ENCODE measurements around the gene ZNF76.

DNA sequence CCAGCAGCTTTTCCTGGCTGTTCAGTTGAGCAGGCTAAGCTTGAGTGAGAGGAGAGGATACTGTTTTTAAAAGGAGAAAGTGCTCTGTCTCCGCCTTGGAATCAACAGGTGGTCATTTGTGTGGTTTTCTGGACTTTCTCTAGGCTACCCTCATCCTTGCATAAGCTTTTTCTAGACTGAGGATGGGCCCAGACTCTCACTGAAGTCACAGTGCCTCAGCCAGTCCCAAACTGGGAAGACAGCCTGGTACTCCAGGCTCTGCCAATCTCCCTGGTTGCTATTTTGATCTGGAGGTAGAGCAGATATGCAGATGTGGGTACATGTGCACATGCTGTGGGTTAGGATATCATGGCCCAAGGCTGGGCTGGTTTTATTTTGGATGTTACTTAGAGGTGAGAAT is 38.8 kb upstream of the ZNF76 start:
- TF ChIP-seq, protein P1, sequence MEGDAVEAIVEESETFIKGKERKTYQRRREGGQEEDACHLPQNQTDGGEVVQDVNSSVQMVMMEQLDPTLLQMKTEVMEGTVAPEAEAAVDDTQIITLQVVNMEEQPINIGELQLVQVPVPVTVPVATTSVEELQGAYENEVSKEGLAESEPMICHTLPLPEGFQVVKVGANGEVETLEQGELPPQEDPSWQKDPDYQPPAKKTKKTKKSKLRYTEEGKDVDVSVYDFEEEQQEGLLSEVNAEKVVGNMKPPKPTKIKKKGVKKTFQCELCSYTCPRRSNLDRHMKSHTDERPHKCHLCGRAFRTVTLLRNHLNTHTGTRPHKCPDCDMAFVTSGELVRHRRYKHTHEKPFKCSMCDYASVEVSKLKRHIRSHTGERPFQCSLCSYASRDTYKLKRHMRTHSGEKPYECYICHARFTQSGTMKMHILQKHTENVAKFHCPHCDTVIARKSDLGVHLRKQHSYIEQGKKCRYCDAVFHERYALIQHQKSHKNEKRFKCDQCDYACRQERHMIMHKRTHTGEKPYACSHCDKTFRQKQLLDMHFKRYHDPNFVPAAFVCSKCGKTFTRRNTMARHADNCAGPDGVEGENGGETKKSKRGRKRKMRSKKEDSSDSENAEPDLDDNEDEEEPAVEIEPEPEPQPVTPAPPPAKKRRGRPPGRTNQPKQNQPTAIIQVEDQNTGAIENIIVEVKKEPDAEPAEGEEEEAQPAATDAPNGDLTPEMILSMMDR (IDR thresholded peaks at IDR 0.05 in 2 of 3, conservative IDR thresholded peaks at IDR 0.05 in 1 of 3; ENCODE audit: insufficient read depth in 2 of 3, low read depth in 1 of 3, low read length in 3 of 3): no peak
- TF ChIP-seq, protein P2, sequence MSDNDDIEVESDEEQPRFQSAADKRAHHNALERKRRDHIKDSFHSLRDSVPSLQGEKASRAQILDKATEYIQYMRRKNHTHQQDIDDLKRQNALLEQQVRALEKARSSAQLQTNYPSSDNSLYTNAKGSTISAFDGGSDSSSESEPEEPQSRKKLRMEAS (CRISPR knock-in tag; IDR thresholded peaks at IDR 0.05): no peak
- TF ChIP-seq HSF4 (CRISPR knock-in tag; IDR thresholded peaks at IDR 0.05; ENCODE audit: borderline replicate concordance) (no peak), HCFC1 (IDR thresholded peaks at IDR 0.05; ENCODE audit: low read depth, low read length) (no peak), NRF1 (conservative IDR thresholded peaks at IDR 0.05 in 1 of 2, IDR thresholded peaks at IDR 0.05 in 1 of 2) (no peak), CBX3 (IDR thresholded peaks at IDR 0.05; ENCODE audit: borderline replicate concordance in 1 of 2, low read length in 2 of 2) (no peak)
- TF ChIP-seq, protein P3, sequence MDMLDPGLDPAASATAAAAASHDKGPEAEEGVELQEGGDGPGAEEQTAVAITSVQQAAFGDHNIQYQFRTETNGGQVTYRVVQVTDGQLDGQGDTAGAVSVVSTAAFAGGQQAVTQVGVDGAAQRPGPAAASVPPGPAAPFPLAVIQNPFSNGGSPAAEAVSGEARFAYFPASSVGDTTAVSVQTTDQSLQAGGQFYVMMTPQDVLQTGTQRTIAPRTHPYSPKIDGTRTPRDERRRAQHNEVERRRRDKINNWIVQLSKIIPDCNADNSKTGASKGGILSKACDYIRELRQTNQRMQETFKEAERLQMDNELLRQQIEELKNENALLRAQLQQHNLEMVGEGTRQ (CRISPR knock-in tag; IDR thresholded peaks at IDR 0.05): no peak
- TF ChIP-seq, protein P4, sequence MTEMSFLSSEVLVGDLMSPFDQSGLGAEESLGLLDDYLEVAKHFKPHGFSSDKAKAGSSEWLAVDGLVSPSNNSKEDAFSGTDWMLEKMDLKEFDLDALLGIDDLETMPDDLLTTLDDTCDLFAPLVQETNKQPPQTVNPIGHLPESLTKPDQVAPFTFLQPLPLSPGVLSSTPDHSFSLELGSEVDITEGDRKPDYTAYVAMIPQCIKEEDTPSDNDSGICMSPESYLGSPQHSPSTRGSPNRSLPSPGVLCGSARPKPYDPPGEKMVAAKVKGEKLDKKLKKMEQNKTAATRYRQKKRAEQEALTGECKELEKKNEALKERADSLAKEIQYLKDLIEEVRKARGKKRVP (CRISPR knock-in tag; IDR thresholded peaks at IDR 0.05): no peak
- TF ChIP-seq, protein P5, sequence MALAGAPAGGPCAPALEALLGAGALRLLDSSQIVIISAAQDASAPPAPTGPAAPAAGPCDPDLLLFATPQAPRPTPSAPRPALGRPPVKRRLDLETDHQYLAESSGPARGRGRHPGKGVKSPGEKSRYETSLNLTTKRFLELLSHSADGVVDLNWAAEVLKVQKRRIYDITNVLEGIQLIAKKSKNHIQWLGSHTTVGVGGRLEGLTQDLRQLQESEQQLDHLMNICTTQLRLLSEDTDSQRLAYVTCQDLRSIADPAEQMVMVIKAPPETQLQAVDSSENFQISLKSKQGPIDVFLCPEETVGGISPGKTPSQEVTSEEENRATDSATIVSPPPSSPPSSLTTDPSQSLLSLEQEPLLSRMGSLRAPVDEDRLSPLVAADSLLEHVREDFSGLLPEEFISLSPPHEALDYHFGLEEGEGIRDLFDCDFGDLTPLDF (CRISPR knock-in tag; IDR thresholded peaks at IDR 0.05): no peak

All from K562 (cell line).